CD4-positive, CD25-positive, alpha-beta regulatory T cell (primary cell): ENCODE data around the gene WDR45B. TPM values are rescaled to one million over a fixed set of nuclear protein-coding genes. Genes with fewer than 3 reads are reported as not detected.
A peak's percentile ranks its signal among the peaks of the same experiment; 100 is the strongest.
"Not testable (repeated sequence)": the region's sequence is repeated elsewhere in the genome, so short reads cannot be mapped to it uniquely, and the experiment has no call there.

Source experiments
- ATAC-seq, 2 donors: fragments of 150-1000 bp; cut with Tn5 transposase; one replicate each; pipeline ENCODE4 v1.10.0; 2021; ENCODE audit warnings: low read depth in 2 of 2, moderate number of reproducible peaks in 2 of 2, moderate library complexity in 1 of 2
- DNase-seq, 3 donors: peaks; one replicate each; pipeline versions ENCODE4 v3.0.0 to v3.0.0-alpha.2; 2012 to 2022; ENCODE audit warnings: mixed read lengths in 1 of 3
- H3K27ac ChIP-seq: one replicate; pipeline ENCODE4 v1.7.0; 2013; ENCODE audit warnings: mild to moderate bottlenecking, low read length; ENCODE audit not compliant: insufficient read depth, poor library complexity, severe bottlenecking
- H3K27me3 ChIP-seq: one replicate; pipeline ENCODE4 v1.7.0; 2013; ENCODE audit warnings: low read length; ENCODE audit not compliant: control insufficient read depth, insufficient read depth
- H3K36me3 ChIP-seq: one replicate; pipeline ENCODE4 v1.7.0; 2013; ENCODE audit warnings: mild to moderate bottlenecking, low read length, moderate library complexity; ENCODE audit not compliant: control insufficient read depth, insufficient read depth
- H3K4me1 ChIP-seq: 2 replicates; pipeline ENCODE4 v1.7.0; 2013; ENCODE audit warnings: mild to moderate bottlenecking, low read length; ENCODE audit not compliant: insufficient read depth, control insufficient read depth, poor library complexity, severe bottlenecking
- H3K4me3 ChIP-seq: one replicate; pipeline ENCODE4 v1.7.0; 2013; ENCODE audit warnings: low read depth, mild to moderate bottlenecking, low read length, moderate library complexity
- H3K9me3 ChIP-seq, 2 experiments: 1 replicate in 1 of 2; 2 replicates in 1 of 2; pipeline ENCODE4 v1.7.0; 2013; ENCODE audit warnings: low read length in 2 of 2, mild to moderate bottlenecking in 1 of 2, moderate library complexity in 1 of 2; ENCODE audit not compliant: control insufficient read depth in 2 of 2
- H3K27ac Mint-ChIP-seq, 3 donors: one replicate each; pipeline ENCODE4 v1.8.0; 2020 to 2022; ENCODE audit warnings: mild to moderate bottlenecking in 3 of 3, mixed read lengths in 3 of 3, moderate library complexity in 2 of 3
- H3K27me3 Mint-ChIP-seq: one replicate; pipeline ENCODE4 v1.8.0; 2022; ENCODE audit warnings: mild to moderate bottlenecking, mixed read lengths
- H3K36me3 Mint-ChIP-seq: one replicate; pipeline ENCODE4 v1.8.0; 2020; ENCODE audit warnings: mixed read lengths
- H3K4me1 Mint-ChIP-seq, 4 donors: one replicate each; pipeline ENCODE4 v1.8.0; 2020 to 2022; ENCODE audit warnings: mixed read lengths in 4 of 4, mild to moderate bottlenecking in 1 of 4
- H3K4me3 Mint-ChIP-seq, 4 donors: one replicate each; pipeline ENCODE4 v1.8.0; 2020 to 2022; ENCODE audit warnings: mild to moderate bottlenecking in 4 of 4, mixed read lengths in 4 of 4, moderate library complexity in 3 of 4
- H3K9me3 Mint-ChIP-seq, 7 donors: one replicate each; pipeline ENCODE4 v1.8.0; 2020 to 2022; ENCODE audit warnings: mixed read lengths in 7 of 7, mild to moderate bottlenecking in 3 of 7, moderate library complexity in 2 of 7
- polyA plus RNA-seq, 4 donors: library from polyadenylated mRNA; unstranded; fragments of 300-500 nt; fragmentation: Illumina TruSeq; gene quantifications; one replicate each; pipeline ENCODE4 v1.2.3, GENCODE V29; 2021
- total RNA-seq: library from RNA; stranded (reverse); gene quantifications from one replicate; pipeline ENCODE4 v1.2.3, GENCODE V29; 2022

Gene WDR45B
- total and polyA plus RNA-seq, 5 donors from 2014 or later: 35.1 to 86.8 (median 40.7) TPM

DNA sequence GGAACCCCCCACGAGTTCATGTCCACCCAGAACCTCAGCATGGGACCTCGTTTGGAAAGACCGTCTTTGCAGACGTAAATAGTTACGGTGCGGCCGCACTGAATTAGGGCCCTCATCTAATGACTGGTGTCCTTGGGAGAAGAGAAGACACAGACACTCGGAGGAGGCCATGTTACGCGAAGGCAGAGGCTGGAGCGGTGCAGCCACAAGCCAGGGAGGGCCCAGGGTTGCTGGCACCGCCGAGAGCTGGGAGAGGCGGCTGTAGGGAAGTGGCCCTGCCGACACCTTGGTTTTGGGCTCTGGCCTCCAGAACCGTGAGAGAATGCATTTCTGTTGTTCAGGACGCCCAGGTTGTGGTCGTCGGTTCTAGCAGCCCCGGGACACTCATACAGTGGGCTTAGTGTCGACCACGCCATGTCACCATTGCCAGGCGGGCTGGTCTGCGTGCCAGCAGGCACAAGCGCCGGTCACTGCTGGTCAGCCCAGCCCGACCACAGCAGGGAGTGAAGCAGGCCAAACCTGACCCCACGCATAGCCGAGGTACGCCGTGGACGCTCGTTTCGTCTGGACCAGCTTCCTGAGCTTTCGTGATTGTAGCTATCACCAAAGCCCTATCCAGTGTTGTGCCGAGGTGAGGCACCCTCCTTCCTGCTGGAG lies 10.7 kb upstream of the WDR45B start:
- no peaks in the 10 kb centered on the region for H3K36me3 ChIP-seq
- ATAC-seq (no peak), DNase-seq (no peak)
- H3K36me3 Mint-ChIP-seq: peaks cover 7% of the 10 kb centered on the region
- no peaks in the 10 kb centered on the region for H3K4me1 ChIP-seq
- H3K27me3 ChIP-seq: no peaks in the 10 kb centered on the region
- no peaks in the 10 kb centered on the region for H3K9me3 ChIP-seq
- no peaks in the 10 kb centered on the region for H3K9me3 Mint-ChIP-seq
- H3K27me3 Mint-ChIP-seq: no peaks in the 10 kb centered on the region
- H3K27ac ChIP-seq: no peak overlapping the region
- no peak overlapping the region for H3K27ac Mint-ChIP-seq
- H3K4me1 Mint-ChIP-seq: no peaks in the 10 kb centered on the region
- no peak overlapping the region for H3K4me3 Mint-ChIP-seq
- H3K4me3 ChIP-seq: no peak overlapping the region

DNA sequence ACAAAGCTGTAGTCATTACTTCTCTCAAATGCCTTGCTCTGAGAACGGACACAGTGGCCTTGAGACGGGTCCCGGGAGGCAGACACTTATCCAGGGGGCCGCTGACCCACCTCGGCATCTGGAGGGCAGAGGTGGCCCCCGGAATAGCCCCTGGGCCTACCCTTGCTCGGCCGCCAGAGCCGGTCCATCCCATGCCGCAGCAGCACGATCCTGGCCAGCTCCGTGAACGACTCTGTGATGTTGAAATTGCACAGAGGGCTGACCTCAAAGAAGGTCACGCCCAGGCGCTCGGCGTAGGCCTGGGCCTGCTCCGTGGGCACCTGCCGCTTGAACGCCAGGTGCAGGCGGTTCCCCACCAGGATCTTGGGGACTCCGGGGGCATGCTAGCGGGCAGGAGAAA lies 10.1 kb upstream of the WDR45B start:
- H3K27me3 Mint-ChIP-seq: no peaks in the 10 kb centered on the region
- no peak overlapping the region for H3K4me3 Mint-ChIP-seq
- no peaks in the 10 kb centered on the region for H3K36me3 ChIP-seq
- no peaks in the 10 kb centered on the region for H3K9me3 ChIP-seq
- H3K36me3 Mint-ChIP-seq: peaks cover 7% of the 10 kb centered on the region
- ATAC-seq (no peak), DNase-seq (no peak)
- H3K4me3 ChIP-seq: no peak overlapping the region
- H3K9me3 Mint-ChIP-seq: no peaks in the 10 kb centered on the region
- no peak overlapping the region for H3K27ac ChIP-seq
- no peaks in the 10 kb centered on the region for H3K27me3 ChIP-seq
- H3K4me1 Mint-ChIP-seq: no peaks in the 10 kb centered on the region
- no peaks in the 10 kb centered on the region for H3K4me1 ChIP-seq
- H3K27ac Mint-ChIP-seq: no peak overlapping the region

DNA sequence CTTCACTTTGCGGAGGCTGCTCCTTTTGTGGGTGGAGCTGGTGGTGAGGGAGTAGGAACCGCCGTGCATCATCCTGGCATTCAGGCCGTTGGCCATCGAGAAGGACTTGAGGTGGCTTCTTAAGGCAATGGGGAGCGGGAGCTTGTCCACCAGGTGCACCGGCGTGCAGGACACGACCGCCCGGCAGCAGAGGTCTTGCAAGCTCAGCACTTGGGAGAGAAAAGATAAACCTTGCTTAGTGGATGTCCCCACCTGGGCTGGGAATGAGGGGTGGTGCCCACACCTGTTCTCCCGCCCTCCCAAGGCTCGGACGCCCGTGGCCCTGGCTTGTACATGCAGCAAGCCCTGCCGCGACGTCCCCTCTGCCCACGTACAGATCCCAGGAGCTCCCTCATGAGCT lies 9.7 kb upstream of the WDR45B start:
- Histone ChIP-seq H3K36me3 (no peaks in the 10 kb centered on the region), H3K27me3 (no peaks in the 10 kb centered on the region), H3K4me3 (no peak overlapping the region), H3K4me1 (no peaks in the 10 kb centered on the region), H3K9me3 (no peaks in the 10 kb centered on the region), H3K27ac (no peak overlapping the region)
- Mint-ChIP-seq H3K27ac (no peak overlapping the region), H3K4me1 (no peaks in the 10 kb centered on the region), H3K36me3 (peaks cover 7% of the 10 kb centered on the region), H3K4me3 (no peak overlapping the region), H3K9me3 (no peaks in the 10 kb centered on the region), H3K27me3 (no peaks in the 10 kb centered on the region)
- no peak for ATAC-seq
- DNase-seq: no peak

DNA sequence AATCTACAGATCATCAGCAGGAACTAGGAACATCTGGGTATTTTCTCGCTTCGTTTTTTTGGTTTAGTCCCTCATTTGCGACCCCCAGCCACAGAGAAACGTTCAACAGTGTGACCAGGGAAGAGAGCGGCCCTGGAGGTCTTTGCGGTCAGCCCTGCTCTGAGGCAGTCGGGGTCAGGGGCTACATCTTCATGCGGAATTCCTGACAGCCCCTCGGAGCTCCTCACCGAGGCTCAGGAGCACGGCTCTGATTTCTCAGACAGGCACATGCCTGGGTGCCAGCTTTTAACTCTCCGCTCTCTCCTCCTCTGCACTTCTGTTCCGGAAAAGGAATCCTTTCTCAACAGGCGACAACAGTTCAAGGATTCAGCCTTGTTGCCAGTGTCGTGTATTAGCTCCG lies 8.0 kb upstream of the WDR45B start:
- Mint-ChIP-seq H3K36me3 (peaks cover 7% of the 10 kb centered on the region), H3K4me1 (no peaks in the 10 kb centered on the region), H3K4me3 (peak overlapping the region in 1 of 4 donors; percentile 85), H3K9me3 (no peaks in the 10 kb centered on the region), H3K27me3 (no peaks in the 10 kb centered on the region), H3K27ac (no peak overlapping the region)
- Histone ChIP-seq H3K36me3 (no peaks in the 10 kb centered on the region), H3K4me1 (no peaks in the 10 kb centered on the region), H3K27ac (no peak overlapping the region), H3K4me3 (no peak overlapping the region), H3K27me3 (no peaks in the 10 kb centered on the region), H3K9me3 (no peaks in the 10 kb centered on the region)
- ATAC-seq (no peak), DNase-seq (no peak)

DNA sequence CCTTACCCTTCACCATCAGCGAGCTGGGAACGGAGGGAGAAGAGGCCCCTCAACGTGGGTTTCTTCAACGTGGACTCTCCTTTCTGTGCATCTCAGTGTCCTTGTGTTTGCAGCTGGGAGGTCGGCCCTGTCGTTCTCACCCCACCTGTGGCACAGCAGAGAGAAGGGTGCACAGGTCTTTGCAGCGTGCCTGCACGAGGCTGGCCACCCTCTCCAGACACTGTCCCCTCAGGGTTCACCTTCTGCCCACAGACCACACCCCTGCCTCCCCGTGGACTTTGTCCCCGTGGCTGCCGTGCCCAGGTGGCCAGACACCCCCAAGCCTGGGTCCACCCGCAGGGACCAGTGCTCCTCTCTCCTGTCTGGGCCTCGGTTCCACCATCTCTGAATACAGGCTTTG lies 7.3 kb upstream of the WDR45B start:
- H3K9me3 Mint-ChIP-seq: no peaks in the 10 kb centered on the region
- H3K27me3 Mint-ChIP-seq: peaks cover 4% of the 10 kb centered on the region
- H3K27ac Mint-ChIP-seq: no peak overlapping the region
- DNase-seq: no peak
- peaks cover 7% of the 10 kb centered on the region for H3K36me3 Mint-ChIP-seq
- no peak overlapping the region for H3K27ac ChIP-seq
- no peaks in the 10 kb centered on the region for H3K9me3 ChIP-seq
- no peak overlapping the region for H3K4me3 ChIP-seq
- H3K27me3 ChIP-seq: no peaks in the 10 kb centered on the region
- no peaks in the 10 kb centered on the region for H3K36me3 ChIP-seq
- no peaks in the 10 kb centered on the region for H3K4me1 Mint-ChIP-seq
- no peak for ATAC-seq
- H3K4me3 Mint-ChIP-seq: no peak overlapping the region
- H3K4me1 ChIP-seq: no peaks in the 10 kb centered on the region

DNA sequence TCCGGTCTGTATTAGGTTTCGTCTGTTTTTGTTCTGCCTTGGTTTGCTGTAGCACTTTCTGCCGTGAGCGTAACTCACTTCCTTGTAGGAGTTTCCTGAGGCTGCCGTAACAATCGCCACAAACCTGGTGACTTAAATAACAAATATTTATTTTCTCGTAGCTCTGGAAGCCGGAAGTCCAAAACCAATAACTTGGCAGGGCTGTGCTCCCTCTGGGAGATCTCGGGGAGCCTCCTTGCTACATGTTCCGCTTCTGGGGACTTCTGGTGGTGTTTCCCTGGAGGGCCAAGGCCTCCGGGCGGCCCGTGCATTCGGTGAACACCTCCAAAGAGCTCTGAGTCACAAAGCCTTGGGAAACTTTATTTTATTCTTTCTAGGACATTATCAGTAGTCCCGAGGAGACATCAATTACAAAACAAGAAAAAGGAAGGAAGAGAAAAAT lies 6.8 kb upstream of the WDR45B start:
- DNase-seq (no peak), ATAC-seq (no peak)
- Histone ChIP-seq H3K4me3 (no peak overlapping the region), H3K27me3 (no peaks in the 10 kb centered on the region), H3K27ac (no peak overlapping the region), H3K4me1 (no peaks in the 10 kb centered on the region), H3K9me3 (no peaks in the 10 kb centered on the region), H3K36me3 (no peaks in the 10 kb centered on the region)
- H3K4me1 Mint-ChIP-seq: no peaks in the 10 kb centered on the region
- peaks cover 5% of the 10 kb centered on the region for H3K27me3 Mint-ChIP-seq
- H3K27ac Mint-ChIP-seq: no peak overlapping the region
- no peaks in the 10 kb centered on the region for H3K9me3 Mint-ChIP-seq
- H3K4me3 Mint-ChIP-seq: no peak overlapping the region
- H3K36me3 Mint-ChIP-seq: peaks cover 7% of the 10 kb centered on the region

DNA sequence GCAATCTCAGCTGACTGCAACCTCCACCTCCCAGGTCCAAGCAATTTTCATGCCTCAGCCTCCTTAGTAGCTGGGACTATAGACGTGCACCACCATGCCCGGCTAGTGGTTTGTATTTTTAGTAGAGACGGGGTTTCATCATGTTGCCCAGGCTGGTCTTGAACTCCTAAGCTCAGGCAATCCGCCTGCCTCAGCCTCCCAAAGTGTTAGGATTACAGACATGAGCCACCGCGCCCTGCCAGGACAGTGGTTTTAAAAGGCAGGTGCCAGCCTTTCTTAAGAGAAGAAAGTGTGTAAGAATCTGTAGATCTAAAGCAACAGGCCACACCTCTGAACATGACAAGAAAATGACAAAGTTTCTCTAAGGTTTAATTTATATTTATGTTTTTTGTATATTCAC lies 6.4 kb upstream of the WDR45B start:
- H3K36me3 ChIP-seq, ATAC-seq, H3K27me3 Mint-ChIP-seq, H3K4me1 Mint-ChIP-seq, H3K27ac Mint-ChIP-seq, DNase-seq, H3K9me3 ChIP-seq, H3K4me3 ChIP-seq, H3K36me3 Mint-ChIP-seq, H3K27me3 ChIP-seq, H3K4me1 ChIP-seq, H3K27ac ChIP-seq, H3K9me3 Mint-ChIP-seq, H3K4me3 Mint-ChIP-seq: not testable (repeated sequence)

DNA sequence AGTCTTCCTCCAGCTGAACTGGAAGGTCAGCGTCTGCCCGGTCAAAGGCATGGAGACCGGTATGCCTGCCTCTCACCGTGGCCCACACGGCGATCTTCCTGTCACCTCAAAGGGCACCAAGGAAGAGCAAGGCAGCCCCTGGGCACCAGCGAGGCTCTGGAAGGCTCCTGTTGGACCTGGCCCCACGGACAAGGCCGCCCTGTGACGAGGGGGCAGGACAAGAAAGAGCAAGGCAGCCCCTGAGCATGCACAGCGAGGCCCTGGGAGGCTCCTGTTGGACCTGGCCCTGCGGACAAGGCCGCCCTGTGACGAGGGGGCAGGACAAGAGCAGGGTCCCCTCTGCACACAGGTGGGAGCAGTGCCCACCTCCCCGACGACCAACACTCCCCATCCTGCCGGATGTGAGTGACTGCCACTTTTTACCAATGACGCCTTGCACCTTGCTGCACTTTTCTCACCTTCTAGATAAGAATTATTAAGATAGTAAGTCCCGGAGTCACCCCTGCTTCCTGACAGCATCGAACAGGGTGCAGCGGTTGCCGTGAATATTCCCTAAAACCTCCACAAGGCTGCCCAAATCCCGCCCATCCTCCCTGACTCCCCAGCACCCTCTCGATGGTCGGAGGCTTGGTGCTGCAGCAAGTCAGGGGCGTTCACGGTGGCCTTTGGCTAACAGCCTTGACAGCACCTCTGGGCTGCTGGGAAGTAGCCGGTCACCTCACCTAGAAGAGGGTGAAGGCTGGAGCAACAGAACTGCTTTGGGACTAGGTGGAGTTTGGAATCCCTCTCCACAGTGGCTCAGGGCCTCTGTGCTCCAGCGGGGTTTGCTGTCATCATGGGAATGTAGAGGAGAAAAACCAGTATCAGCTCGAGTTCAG lies 5.6 kb upstream of the WDR45B start:
- peaks cover 5% of the 10 kb centered on the region for H3K27me3 Mint-ChIP-seq
- DNase-seq: no peak
- Histone ChIP-seq H3K27me3 (no peaks in the 10 kb centered on the region), H3K4me3 (no peak overlapping the region), H3K27ac (no peak overlapping the region), H3K36me3 (no peaks in the 10 kb centered on the region), H3K9me3 (no peaks in the 10 kb centered on the region), H3K4me1 (no peaks in the 10 kb centered on the region)
- no peak overlapping the region for H3K4me3 Mint-ChIP-seq
- peaks cover 7% of the 10 kb centered on the region for H3K36me3 Mint-ChIP-seq
- H3K27ac Mint-ChIP-seq: no peak overlapping the region
- peaks cover 0 to 4% (median 0%) of the 10 kb centered on the region in 4 donors for H3K4me1 Mint-ChIP-seq
- no peaks in the 10 kb centered on the region for H3K9me3 Mint-ChIP-seq
- ATAC-seq: no peak
